ENCODE measurements around the gene PRIMPOL.
"Not testable (repeated sequence)": the region's sequence is repeated elsewhere in the genome, so short reads cannot be mapped to it uniquely, and the experiment has no call there.

PRIMPOL gene

DNA sequence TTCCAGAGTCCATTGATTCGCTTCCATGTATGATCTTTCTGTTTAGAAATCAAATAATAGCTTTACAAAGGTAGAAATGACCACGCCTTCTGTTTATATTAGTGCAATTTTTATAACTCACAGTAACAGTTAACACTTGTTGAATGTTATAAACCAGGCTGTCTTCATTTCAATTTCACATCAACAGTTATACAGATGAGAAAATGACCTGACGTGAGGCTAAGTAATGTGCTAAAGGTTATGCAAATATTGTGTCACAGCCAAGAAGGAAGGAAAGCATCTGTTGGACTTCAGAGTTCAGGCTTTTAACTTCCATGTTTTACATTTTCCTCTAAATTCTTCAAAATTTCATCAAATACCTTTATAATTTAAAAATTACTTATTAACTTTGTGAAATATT is 14.2 kb upstream of the PRIMPOL start:
- DNase-seq: no peak

DNA sequence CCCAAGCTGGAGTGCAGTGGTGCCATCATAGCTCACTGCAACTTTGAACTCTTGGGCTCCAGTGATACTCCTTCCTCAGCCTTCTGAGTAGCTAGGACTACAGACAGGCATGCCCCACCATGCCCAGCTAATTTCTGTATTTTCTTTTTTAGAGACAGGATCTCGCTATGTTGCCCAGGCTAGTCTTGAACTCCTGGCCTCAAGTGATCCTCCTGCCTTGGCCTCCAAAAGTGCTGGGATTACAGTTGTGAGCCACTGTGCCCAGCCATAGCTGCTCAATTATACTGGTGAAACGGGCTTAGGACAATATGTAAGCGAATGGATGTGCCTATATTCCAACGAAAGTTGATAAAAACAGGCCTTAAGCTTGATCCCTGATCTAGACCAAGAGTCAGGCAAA is 13.4 kb upstream of the PRIMPOL start:
- no peak for DNase-seq

DNA sequence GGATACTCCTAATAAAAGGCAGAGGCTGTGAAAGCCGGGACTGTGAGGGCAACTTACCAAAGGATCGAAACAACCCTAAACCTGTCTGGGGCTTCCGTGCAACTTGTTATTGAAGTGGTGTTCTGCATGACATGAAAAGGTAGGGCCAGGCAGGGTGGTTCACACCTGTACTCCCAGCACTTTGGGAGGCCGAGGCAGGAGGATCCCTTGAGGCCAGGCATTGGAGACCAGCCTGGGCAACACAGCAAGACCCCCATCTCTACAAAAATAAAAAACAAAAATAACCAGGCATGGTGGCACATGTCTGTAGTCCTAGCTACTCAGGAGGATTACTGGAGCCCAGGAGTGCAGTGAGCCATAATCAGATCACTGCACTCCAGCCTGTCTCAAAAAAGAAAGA is 12.6 kb upstream of the PRIMPOL start:
- DNase-seq: no peak

DNA sequence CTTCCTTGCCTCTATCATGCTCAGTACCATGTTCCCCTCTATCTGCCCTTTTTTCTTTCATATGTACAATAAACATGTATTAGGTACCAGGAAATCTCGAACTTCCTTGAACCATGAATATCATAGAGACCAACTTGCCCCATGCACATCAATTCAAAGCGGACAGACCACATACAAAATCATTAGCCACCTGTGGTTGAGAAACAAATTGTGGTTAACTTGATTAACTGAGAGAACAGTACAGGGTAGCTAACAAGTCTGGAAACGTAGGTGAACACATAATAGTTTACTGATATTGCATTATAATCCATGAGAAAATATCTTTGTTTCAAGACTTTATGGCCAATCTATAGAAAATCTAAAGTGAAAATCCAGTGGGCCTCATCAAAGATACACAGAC is 8.5 kb upstream of the PRIMPOL start:
- DNase-seq: no peak

DNA sequence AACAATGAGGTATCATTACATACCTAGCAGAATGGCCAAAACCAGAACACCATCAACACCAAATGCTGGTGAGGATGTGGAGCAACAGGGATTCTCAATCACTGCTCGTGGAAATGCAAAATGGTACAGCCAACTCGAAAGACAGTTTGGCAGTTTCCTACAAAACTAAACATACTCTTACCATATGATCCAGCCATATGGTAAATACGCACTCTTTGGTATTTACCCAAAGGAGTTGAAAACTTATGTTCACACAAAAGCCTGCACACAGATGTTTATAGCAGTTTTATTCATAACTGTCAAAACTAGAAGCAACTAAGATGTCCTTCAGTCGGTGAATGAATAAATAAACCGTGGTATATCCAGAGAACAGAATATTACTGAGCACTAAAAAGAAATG is 8.1 kb upstream of the PRIMPOL start:
- no peak for DNase-seq

DNA sequence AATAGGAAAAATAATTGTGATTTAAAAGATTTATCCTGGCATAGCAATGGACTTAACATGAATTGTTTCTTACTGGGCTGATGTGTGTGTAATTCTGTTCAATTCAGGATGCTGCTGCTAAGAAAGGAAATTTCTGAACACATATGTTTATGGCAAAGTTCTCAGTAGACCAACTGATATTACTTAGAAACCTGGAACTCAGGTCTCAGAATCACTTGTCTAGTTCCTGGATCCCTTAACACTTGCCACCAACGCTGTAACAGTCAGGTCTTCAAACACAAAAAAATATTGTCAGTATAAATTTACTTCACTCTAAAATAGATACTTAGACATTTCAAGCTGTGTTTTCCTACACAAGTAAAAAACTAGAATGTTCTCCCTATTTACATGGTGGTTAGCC is 5.8 kb upstream of the PRIMPOL start:
- DNase-seq: no peak

DNA sequence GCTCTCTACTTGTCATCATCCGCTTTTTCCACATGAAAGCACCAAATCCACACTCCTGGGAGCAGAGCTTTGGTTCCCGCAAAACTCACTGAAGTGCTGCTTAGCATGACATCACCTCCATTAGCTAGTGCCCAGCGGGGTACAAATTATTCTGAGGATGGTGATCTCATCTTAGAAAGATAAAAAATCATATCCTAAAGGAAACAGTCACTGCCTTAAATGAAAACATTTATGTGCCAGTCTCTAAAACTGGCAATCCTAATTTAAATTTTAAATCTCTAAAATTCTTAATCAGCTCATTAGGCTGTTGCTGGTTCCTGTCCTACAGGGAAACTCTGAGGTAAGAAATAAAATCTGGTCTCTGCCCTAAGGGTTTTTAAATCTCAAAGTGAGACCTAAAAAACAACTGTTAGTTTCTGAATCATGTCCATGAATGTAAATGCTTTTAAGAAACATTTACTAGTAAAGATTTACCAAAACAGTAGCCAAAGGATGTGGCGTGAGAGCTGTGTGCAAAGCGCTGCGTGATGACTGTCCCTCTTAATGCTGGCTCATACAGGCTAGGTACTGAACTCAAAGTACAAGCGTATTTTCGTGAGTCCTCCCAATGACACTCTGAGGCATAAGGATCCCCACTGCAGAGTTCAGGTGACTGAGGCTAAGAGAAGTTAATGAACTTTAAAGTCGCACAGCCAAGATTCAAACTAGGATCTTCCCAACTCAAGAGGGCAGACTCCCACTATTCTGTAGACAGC is 4.8 kb upstream of the PRIMPOL start:
- no peak for DNase-seq

DNA sequence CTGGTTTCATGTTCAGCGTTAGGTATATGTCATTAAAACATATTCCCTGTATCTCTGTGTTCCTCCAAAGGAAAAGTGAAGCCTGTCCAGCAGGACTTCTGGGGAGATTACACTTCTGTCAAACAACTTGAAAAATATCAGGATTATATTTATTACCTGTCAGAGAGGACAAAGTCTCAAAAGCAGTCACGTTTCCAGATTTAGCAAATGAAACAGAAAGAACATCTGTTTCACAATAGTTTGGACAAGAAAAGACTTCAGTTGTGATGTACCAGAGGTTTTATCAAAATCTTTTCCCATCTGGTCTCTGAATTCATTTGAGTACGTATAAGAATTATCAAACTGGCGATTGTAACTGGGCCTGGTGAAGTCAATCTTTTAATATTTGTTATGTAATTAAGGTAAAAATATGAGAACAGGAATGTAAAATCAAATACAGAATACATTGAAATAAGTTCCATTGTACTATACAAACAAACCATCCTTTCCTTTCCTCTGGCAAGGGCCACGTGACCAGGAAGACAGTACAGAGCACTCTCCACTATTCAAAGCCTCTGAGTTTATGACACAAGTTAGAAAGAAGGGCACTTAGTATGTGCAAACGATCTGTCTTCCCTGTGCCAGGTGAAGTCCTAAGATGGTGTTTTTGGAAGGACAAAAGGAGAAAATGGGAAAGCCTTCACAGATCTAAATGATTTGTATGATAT is 3.5 kb upstream of the PRIMPOL start:
- DNase-seq: no peak

DNA sequence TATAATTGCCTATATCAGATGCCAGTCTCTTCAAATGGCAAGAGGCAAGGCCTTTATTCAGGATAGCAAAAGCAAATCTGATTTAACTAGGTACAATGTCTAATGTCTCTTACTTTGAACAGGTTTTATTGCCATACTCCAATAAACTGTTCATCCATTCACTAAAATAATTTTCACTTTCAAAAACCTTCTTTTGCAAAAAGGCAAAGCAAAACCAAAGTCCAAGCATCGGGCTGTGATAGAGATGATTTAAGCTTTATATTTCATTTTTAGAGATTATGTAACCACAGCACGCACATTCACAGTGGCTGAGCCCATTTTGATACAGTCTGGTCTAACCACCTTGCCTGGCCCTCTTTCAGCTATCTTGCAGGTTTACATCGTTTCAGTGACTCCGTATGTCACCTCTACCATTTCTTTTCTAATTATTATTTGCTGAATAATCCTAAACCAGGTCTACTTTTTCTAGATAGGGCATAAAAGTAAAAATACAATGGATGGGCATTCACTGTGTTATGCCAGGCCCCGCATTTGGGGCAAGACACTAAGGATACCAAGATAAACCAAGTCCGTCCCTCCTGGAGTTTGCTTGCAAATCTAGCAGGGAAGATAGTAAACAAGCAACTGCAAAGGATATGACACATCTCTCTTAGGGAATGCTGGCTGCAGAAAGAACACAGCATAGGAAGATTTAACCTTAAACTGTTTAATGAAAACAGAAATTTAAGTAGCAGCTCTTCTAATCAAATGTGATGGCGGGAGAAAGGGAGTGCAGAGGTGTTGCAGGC is 2.1 kb upstream of the PRIMPOL start:
- no peak for DNase-seq

DNA sequence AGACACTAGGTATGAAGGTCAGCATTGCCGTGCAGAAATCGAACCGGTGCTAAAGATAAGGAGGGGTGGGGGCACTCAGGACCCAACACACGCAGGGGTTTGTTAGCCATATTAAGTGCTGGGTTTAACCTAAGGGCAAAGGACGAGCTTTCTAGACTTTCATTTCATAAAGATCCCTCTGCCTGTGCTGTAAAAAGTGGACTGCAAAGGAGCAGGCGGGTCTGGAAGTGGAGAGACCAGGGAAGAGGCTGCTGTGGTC is 1.6 kb upstream of the PRIMPOL start:
- DNase-seq: no peak

DNA sequence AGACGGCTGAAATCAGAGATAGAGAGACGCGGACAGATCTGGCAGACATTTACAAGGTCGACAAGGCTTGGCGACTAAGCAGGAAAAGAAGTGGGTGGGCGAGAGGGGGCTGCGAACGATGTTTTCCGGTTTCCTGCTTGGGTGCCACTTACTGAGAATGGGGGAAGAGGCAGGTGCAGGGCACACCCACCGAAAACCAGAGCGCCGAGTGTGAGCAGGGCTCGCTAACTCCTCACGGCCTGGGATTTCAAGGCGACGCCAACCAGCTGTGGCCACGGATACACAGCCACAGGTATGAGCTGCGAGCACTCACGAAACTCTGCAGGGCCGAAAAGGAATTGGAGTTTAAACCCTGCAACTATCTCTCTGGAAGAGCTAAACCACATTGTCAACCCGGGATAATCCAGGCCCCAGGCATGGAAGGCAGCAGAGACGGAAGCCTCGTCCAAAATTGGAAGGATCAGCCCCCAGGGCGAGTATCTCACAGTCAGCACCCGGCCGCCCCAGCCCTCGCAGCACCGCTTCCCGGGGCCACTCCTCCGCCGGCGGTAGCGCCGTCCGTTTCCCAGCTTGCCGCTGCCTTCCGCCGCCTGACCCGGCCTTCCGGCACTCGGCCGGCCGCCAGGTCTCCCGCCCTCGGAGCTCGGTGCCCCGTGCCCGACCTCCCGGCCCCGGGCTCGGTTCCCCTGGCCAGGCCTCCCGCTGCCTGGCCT is 1.1 kb upstream of the PRIMPOL start:
- DNase-seq: peak; percentile 85

DNA sequence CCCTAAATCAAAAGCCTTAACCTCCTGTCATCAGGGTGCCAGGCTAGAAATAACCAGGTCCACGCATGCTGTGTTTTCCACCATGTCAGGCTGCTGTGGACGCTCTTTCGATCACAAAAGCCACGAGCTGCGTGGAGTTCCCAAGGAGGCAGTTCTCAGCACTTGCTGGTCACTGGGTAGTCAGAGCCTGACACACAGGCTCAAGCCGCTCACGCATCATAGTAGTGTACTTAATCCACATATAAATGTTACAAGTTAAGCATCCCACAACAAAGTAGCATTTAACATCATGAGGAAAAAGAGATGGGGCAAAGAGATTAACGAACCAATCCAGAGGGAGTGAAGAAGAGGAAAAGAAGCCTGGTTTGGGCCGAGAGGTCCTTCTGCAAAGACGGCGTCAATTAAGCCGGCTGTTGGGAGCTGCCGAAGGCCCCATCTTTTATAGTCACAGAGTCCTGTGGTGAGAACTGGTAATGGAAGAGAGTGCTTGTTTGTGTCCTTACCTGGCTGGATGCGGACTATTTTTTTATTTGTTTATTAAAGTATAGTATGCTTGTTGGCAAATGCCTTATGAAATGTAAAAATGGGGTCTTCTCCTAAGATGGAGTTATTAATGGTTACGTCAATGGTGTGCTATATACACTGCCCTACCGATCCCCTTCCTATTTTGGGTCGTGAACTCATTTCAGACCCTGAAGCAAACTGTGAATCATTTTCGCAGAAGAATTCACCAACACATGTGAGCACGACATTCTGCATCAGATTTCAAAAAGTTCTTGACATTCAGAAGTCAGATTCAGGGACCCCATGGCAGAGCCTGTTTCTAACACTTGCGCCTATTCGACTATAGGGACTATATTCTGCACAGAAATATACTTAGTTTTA is 675 bp downstream of the PRIMPOL start:
- no peak for DNase-seq

DNA sequence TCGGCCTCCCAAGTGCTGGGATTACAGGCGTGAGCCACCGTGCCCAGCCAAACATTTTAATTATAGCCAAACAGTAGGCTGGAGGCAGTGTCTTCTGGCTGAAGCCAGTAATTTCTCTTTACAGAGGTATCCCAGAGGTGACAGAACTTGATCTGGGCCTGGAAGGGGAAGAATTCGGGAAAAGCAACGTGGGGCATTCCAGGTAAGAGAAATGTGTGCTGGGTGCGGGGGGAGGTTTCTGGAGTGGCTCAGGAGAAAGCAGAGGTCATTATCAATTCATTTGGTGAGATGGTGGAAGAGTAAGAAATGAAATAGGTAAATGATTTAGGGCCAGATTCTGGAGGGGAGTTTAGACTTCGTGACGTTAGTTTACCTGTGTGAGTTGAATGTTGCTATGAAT is 2.4 kb downstream of the PRIMPOL start:
- no peak for DNase-seq

DNA sequence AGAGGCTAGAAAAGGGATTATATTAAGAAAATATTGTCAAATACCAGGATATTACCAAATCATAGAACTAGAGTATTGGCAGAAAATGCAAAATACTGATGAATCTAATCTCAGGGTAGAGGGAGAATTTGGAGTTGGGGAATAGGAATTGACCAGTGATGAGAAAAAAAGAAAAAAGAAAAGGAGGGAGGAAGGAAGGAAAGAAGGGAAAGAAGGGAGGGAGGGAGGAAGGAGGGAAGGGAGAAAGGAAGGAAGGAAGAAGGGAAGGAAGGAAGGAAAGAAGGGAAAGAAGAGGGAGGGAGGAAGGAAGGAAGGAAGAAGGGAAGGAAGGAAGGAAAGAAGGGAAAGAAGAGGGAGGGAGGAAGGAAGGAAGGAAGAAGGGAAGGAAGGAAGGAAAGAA is 3.1 kb downstream of the PRIMPOL start:
- DNase-seq: not testable (repeated sequence)

DNA sequence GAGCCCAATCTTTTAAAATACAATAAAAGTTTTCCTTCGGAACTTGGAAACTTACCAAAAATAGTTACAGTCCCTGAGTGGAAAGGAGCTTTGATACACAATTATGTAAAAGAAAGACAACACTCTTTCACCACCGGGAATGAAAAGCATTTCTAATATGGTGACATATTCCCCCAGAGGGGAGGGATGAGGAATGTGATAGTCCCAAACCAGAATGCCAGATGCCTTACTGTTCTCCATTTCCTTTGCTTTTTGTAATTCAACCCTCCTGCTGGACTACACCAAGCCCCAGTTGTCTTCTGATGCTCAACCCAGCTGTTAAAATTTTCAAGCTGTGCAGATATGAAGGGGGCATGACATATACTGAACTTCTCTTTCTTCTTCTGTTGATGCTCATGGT is 4.1 kb downstream of the PRIMPOL start:
- DNase-seq: no peak

DNA sequence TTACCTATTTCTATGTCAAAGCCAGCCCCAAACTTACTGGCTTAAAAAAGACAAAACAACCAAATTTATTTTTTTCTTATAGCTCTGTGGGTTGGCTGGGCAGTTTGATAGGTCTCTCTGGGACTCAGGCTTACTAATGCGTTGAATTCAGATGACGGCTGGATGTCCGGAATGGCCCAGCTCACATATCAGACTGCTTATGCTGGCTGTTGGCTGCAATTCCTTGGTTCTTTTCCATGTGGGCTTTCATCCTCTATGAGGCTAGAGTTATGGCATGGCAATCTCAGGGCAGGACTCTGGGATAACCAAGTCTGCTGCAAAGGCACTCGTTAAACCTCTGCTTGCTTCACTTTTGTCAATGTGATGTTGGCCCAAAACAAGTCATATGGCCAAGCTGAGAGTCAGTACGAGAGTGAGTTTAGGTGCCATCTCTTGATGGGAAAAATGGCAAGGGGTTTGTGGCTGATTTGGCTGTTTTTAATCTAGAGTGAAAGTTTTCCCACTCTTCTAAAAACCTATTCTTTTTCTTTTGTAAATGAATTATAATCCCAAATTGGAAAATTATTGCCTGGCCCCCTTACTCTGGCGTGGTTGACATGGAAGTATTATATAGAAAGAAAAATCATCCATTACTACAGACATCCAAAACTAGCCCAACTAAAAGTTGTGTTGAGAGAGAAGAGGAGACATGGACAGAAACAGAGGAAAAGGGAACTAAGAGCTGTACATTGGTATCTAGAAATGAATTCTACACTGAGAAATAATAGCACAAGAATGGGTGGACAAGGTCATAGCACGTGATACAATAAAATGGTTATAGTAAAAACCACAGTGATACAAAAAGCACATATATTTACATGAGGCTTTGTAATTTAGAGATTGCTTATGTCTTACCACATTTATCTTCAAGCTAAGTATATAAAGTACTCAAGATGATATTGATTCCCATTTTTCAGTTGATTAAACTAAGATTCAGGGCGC is 6.6 kb downstream of the PRIMPOL start:
- no peak for DNase-seq

DNA sequence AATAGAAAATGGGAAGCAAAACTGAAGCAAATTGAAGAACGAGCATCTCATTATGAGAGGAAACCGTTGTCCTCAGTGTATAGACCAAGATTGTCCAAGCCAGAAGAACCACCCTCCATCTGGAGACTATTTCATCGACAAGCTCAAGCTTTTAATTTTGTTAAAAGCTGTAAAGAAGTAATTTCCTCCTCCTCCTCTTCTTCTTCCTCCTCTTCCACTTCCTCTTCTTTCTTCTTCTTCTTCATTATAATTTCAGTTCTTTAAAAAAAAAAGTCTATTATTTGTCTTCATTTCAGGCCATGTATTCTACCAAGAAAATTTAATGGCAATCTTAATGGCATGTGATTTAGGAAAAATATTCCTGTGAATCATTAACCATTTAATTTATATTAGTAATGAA is 7.6 kb downstream of the PRIMPOL start:
- DNase-seq: no peak

DNA sequence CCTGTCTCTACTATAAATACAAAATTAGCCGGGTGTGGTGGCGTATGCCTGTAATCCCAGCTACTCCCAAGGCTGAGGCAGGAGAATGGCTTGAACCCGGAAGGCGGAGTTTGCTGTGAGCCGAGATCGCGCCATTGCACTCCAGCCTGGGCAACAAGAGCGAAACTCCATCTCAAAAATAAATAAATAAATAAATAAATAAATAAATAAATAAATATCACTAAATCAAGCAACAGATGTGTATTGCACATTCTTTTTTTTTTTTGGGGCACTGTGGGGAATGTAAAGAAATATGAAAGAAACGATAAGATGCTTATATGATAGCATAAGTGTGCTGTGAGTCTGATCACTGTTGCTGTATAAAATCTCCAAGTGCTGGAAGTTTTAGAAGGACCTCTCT is 8.3 kb downstream of the PRIMPOL start:
- not testable (repeated sequence) for DNase-seq

DNA sequence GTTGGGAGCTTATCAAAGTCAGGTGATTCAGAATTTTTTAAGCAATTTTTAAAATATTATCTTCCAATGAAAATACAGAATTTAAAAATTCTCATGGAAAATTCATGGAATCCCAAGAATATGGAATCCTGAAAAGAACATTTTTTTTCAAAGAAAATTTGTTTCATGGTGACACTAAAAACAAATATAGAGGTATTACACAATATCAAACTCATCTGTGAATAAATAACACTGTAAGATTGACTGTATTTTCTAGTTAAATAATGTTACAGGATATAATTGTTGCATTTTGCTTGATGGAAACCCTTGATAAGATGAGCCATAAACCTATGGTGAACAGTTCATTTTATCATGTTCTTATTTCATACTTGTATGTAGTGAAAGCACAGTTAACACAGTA is 11.4 kb downstream of the PRIMPOL start:
- DNase-seq: no peak

DNA sequence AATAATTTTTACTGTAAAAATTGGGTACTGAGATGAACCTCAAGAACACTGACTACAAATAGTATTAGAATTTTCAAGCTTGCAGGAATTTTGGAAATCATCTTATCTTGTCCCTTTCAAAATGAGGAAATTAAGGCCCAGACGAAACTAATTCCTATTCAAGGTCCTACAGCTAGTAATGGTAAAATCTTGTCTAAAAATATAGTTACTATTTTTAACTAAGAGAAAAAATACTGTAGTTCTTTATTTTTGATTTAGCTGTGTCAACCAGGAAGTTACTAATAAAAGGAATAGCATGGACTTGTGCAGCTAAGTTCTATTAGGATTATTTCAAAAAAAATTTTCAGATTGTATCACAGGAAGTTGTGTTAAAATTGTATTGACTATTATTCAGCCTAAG is 12.7 kb downstream of the PRIMPOL start:
- no peak for DNase-seq

Measured in right kidney (tissue), 1 donor.